Heart left ventricle (tissue), 16 donors: ENCODE results near the gene EML5. TPM values are rescaled to one million over a fixed set of nuclear protein-coding genes. Genes with fewer than 3 reads are reported as not detected.

Source experiments
- ATAC-seq, 4 donors: fragments of 200-7000 bp; cut with Tn5 transposase; one replicate each; pipeline ENCODE4 v1.9.1; 2020 to 2022; ENCODE audit warnings: moderate library complexity in 4 of 4, mild to moderate bottlenecking in 3 of 4, moderate number of reproducible peaks in 1 of 4
- DNase-seq, 5 donors: peaks; one replicate each; pipeline ENCODE4 v3.0.0-alpha.2; 2020
- H3K27ac ChIP-seq, 12 donors: fragments of 200-600 bp; sonication (generic) in 4 of 12; one replicate each; pipeline versions ENCODE4 v1.5.0 to v1.8.0; 2016 to 2022; ENCODE audit warnings: mild to moderate bottlenecking in 2 of 12
- H3K27me3 ChIP-seq, 9 donors: fragments of 200-600 bp; sonication (generic) in 2 of 9; one replicate each; pipeline versions ENCODE4 v1.5.1 to v1.8.0; 2016 to 2022; ENCODE audit warnings: mild to moderate bottlenecking in 3 of 9
- H3K36me3 ChIP-seq, 9 donors: fragments of 200-600 bp; sonication (generic) in 2 of 9; one replicate each; pipeline versions ENCODE4 v1.5.0 to v1.8.0; 2018 to 2022; ENCODE audit warnings: mild to moderate bottlenecking in 2 of 9
- H3K4me1 ChIP-seq, 12 donors: fragments of 200-600 bp; sonication (generic) in 4 of 12; one replicate each; pipeline versions ENCODE4 v1.5.0 to v1.8.0; 2016 to 2022; ENCODE audit warnings: mild to moderate bottlenecking in 3 of 12
- H3K4me3 ChIP-seq, 12 donors: fragments of 200-600 bp; sonication (generic) in 4 of 12; one replicate each; pipeline versions ENCODE4 v1.5.0 to v1.8.0; 2017 to 2022; ENCODE audit warnings: mild to moderate bottlenecking in 9 of 12, moderate library complexity in 4 of 12
- H3K9me3 ChIP-seq, 12 donors: fragments of 200-600 bp; sonication (generic) in 4 of 12; one replicate each; pipeline versions ENCODE4 v1.5.0 to v1.8.0; 2016 to 2022; ENCODE audit warnings: mild to moderate bottlenecking in 1 of 12
- CTCF ChIP-seq, 12 donors: fragments of 200-600 bp; sonication (generic) in 4 of 12; IDR thresholded peaks; one replicate each; pipeline versions ENCODE4 v1.5.0 to v1.8.0; 2018 to 2022; ENCODE audit warnings: antibody characterized with exemption in 12 of 12, mild to moderate bottlenecking in 5 of 12
- POLR2A ChIP-seq, 2 donors: fragments of 450-650 bp; IDR thresholded peaks; one replicate each; pipeline ENCODE4 v1.6.1; 2017; ENCODE audit warnings: antibody characterized with exemption in 2 of 2, mild to moderate bottlenecking in 2 of 2, moderate library complexity in 2 of 2
- WGBS, 4 donors: extraction: QIAGEN DNeasy Blood & Tissue Kit in 2 of 4; methylation state at CpG; one replicate each; pipeline versions ENCODE4 v1.1.5 to v1.1.7; 2013 to 2018; 5-methylcytosine and 5-hydroxymethylcytosine counted together
- intact Hi-C, 10 donors: fragments of 100-400 bp; cut with DNase I; formaldehyde crosslinking; loops; one replicate each; pipeline versions ENCODE4 v1.11.1 to v1.14.2; 2022
- polyA plus RNA-seq, 2 donors: library from polyadenylated mRNA; stranded (reverse); fragments of 200-250 nt; gene quantifications; one replicate each; pipeline ENCODE4 v1.2.3, GENCODE V29; 2013
- total RNA-seq, 9 donors: library from RNA; depleted of rRNA in 2 of 9; stranded (reverse); fragments of >200 nt in 2 of 9; fragmentation: NEBNext Ultra II Directional in 3 of 9; extraction: Animal tissue kit (Norgen Biotek cat#: 25700) in 3 of 9; gene quantifications; one replicate each; pipeline versions ENCODE4 v1.1.0 to v1.2.4, GENCODE V29; 2016 to 2023
- donor health status: ischemic (EF 13 %, LVEDD 7.1; RV severe dilation, severe dysfunction).
- donor health status: healthy with polysubstance abuse.
- donor health status: DM: no; HTN: yes; CAD: no.
- donor health status: DM: no; HTN: no; CAD: no.
- donor health status: ischemic (EF 25% LVEDD 6.9; RV normal size, moderate dysfunction).
- donor health status: ischemic (EF 25% LVEDD 5.7; RV mildly dilated, moderate dysfunction).
- donor health status: healthy.
- donor health status: DM: yes; HTN: yes; CAD: no.
- donor health status: ischemic (EF 35%, LVEDD 5.7; RV mildly dilated, moderate dysfunction).
- donor health status: nonischemic (EF 11% LVEDD 7.7; RV severe dilation, severe dysfunction).
- donor health status: DM: yes; HTN: yes; CAD: no.
- donor health status: PGD.
- donor health status: ischemic (EF 29% LVEDD 5.4; RV normal size, mild dysfunction).
- donor health status: nonischemic (EF 23%, LVEDD 6.1; RV moderate dilation, normal function).

The EML5 gene
- total and polyA plus RNA-seq, 11 donors = 0.08 to 0.71 (median 0.21) TPM

- WGBS, 4 donors = 85 to 92% (median 87%) methylated on average over 10 of the region's 10 CpGs
- no peaks in the 10 kb centered on the region for H3K27me3 ChIP-seq
- no peak overlapping the region for H3K4me3 ChIP-seq
- ATAC-seq (no peak), DNase-seq (no peak)
- H3K27ac ChIP-seq = no peak overlapping the region
- TF ChIP-seq POLR2A (IDR thresholded peaks at IDR 0.05) (no peak), CTCF (IDR thresholded peaks at IDR 0.05) (no peak)
- peaks cover 0 to 100% (median 96%) of the 10 kb centered on the region in 9 donors for H3K36me3 ChIP-seq
- no peaks in the 10 kb centered on the region for H3K9me3 ChIP-seq
- intact Hi-C loops = no loop called here
- H3K4me1 ChIP-seq = no peaks in the 10 kb centered on the region
Observed at GRCh38 chr14:88599761-88600439, 192.9 kb downstream of the EML5 start.

GRCh38 chr14:88599326-88599725 is 193.4 kb downstream of the EML5 start:
- H3K36me3 ChIP-seq = peaks cover 0 to 100% (median 94%) of the 10 kb centered on the region in 9 donors
- H3K9me3 ChIP-seq = no peaks in the 10 kb centered on the region
- no peak for DNase-seq
- 93 to 95% (median 94%) methylated on average over 8 of the region's 8 CpGs for WGBS, 4 donors
- ATAC-seq = no peak
- H3K4me3 ChIP-seq = no peak overlapping the region
- H3K27me3 ChIP-seq = no peaks in the 10 kb centered on the region
- no peak overlapping the region for H3K27ac ChIP-seq
- H3K4me1 ChIP-seq = no peaks in the 10 kb centered on the region
- intact Hi-C loops = no loop called here
- TF ChIP-seq CTCF (IDR thresholded peaks at IDR 0.05) (no peak), POLR2A (IDR thresholded peaks at IDR 0.05) (no peak)

- DNase-seq = no peak
- H3K4me1 ChIP-seq = no peaks in the 10 kb centered on the region
- peaks cover 0 to 100% (median 94%) of the 10 kb centered on the region in 9 donors for H3K36me3 ChIP-seq
- H3K4me3 ChIP-seq = no peak overlapping the region
- WGBS, 4 donors = 80 to 93% (median 91%) methylated on average over 2 of the region's 2 CpGs
- TF ChIP-seq POLR2A (IDR thresholded peaks at IDR 0.05) (no peak), CTCF (IDR thresholded peaks at IDR 0.05) (no peak)
- ATAC-seq = no peak
- intact Hi-C loops = no loop called here
- no peaks in the 10 kb centered on the region for H3K27me3 ChIP-seq
- H3K9me3 ChIP-seq = no peaks in the 10 kb centered on the region
- no peak overlapping the region for H3K27ac ChIP-seq
Observed at GRCh38 chr14:88598097-88598675, 194.6 kb downstream of the EML5 start.

GRCh38 chr14:88597601-88598000 is 195.2 kb downstream of the EML5 start:
- H3K9me3 ChIP-seq = no peaks in the 10 kb centered on the region
- ATAC-seq (no peak), DNase-seq (no peak)
- no peaks in the 10 kb centered on the region for H3K27me3 ChIP-seq
- peaks cover 0 to 100% (median 89%) of the 10 kb centered on the region in 9 donors for H3K36me3 ChIP-seq
- no peak overlapping the region for H3K4me3 ChIP-seq
- WGBS, 4 donors = 91 to 96% (median 94%) methylated on average over 4 of the region's 4 CpGs
- no peak overlapping the region for H3K27ac ChIP-seq
- intact Hi-C loops = no loop called here
- no peak for TF ChIP-seq CTCF (IDR thresholded peaks at IDR 0.05)
- no peak for TF ChIP-seq POLR2A (IDR thresholded peaks at IDR 0.05)
- H3K4me1 ChIP-seq = no peaks in the 10 kb centered on the region
